Naive thymus-derived CD4-positive, alpha-beta T cell (primary cell): ENCODE measurements around the gene PPP1R14B. TPM values are rescaled to one million over a fixed set of nuclear protein-coding genes. Genes with fewer than 3 reads are reported as not detected.
A peak's percentile ranks its signal among the peaks of the same experiment; 100 is the strongest.

Source experiments
- ATAC-seq: fragments of 150-1000 bp; cut with Tn5 transposase; 2 replicates; pipeline ENCODE4 v1.10.0; 2021; ENCODE audit warnings: mild to moderate bottlenecking, moderate library complexity
- CTCF ChIA-PET: fragments of 350-600 bp; sonication (Branson Sonifier 250); formaldehyde crosslinking; loops from one replicate; lab custom pipeline; 2021; ENCODE audit warnings: antibody characterized with exemption; lab: Charles Lee
- POLR2A ChIA-PET: fragments of 350-600 bp; sonication (Branson Sonifier 250); formaldehyde crosslinking; loops from one replicate; lab custom pipeline; 2021; ENCODE audit warnings: antibody characterized with exemption, inconsistent platforms; lab: Charles Lee
- DNase-seq, 9 donors: peaks; one replicate each; pipeline versions ENCODE4 v3.0.0 to v3.0.0-alpha.2; 2020 to 2022; ENCODE audit warnings: mixed read lengths in 1 of 9
- H3K27ac ChIP-seq: one replicate; pipeline ENCODE4 v1.7.0; 2013; ENCODE audit warnings: mild to moderate bottlenecking, low read depth, low read length, moderate library complexity
- H3K27me3 ChIP-seq, 2 donors: one replicate each; pipeline ENCODE4 v1.7.0; 2013; ENCODE audit warnings: low read length in 2 of 2, mild to moderate bottlenecking in 2 of 2, moderate library complexity in 2 of 2; ENCODE audit not compliant: control insufficient read depth in 2 of 2, insufficient read depth in 2 of 2
- H3K36me3 ChIP-seq, 3 experiments: 1 replicate in 2 of 3; 2 replicates in 1 of 3; pipeline ENCODE4 v1.7.0; 2013; ENCODE audit warnings: low read length in 3 of 3, mild to moderate bottlenecking in 3 of 3, moderate library complexity in 1 of 3; ENCODE audit not compliant: insufficient read depth in 3 of 3, control insufficient read depth in 2 of 3
- H3K4me1 ChIP-seq, 2 donors: one replicate each; pipeline ENCODE4 v1.7.0; 2013; ENCODE audit warnings: low read length in 2 of 2, mild to moderate bottlenecking in 2 of 2, moderate library complexity in 1 of 2; ENCODE audit not compliant: control insufficient read depth in 2 of 2, insufficient read depth in 2 of 2
- H3K4me3 ChIP-seq: 2 replicates; pipeline ENCODE4 v1.7.0; 2013; ENCODE audit warnings: mild to moderate bottlenecking, low read length
- H3K9me3 ChIP-seq, 3 experiments: 1 replicate in 2 of 3; 2 replicates in 1 of 3; pipeline ENCODE4 v1.7.0; 2013; ENCODE audit warnings: low read length in 3 of 3; ENCODE audit not compliant: control insufficient read depth in 2 of 3
- H3K27ac Mint-ChIP-seq, 9 donors: one replicate each; pipeline ENCODE4 v1.8.0; 2020 to 2022; ENCODE audit warnings: mixed read lengths in 9 of 9, mild to moderate bottlenecking in 8 of 9, moderate library complexity in 5 of 9, inconsistent platforms in 2 of 9
- H3K27me3 Mint-ChIP-seq, 5 donors: one replicate each; pipeline ENCODE4 v1.8.0; 2021 to 2022; ENCODE audit warnings: mixed read lengths in 5 of 5, mild to moderate bottlenecking in 1 of 5
- H3K36me3 Mint-ChIP-seq, 5 donors: one replicate each; pipeline ENCODE4 v1.8.0; 2020 to 2022; ENCODE audit warnings: mixed read lengths in 5 of 5, mild to moderate bottlenecking in 3 of 5, inconsistent platforms in 1 of 5
- H3K4me1 Mint-ChIP-seq, 7 donors: one replicate each; pipeline ENCODE4 v1.8.0; 2020 to 2022; ENCODE audit warnings: mixed read lengths in 7 of 7, mild to moderate bottlenecking in 3 of 7, inconsistent platforms in 1 of 7
- H3K4me3 Mint-ChIP-seq, 10 donors: one replicate each; pipeline ENCODE4 v1.8.0; 2020 to 2022; ENCODE audit warnings: mild to moderate bottlenecking in 10 of 10, mixed read lengths in 10 of 10, moderate library complexity in 6 of 10, inconsistent platforms in 2 of 10
- H3K9me3 Mint-ChIP-seq, 11 donors: one replicate each; pipeline ENCODE4 v1.8.0; 2020 to 2022; ENCODE audit warnings: mixed read lengths in 11 of 11, mild to moderate bottlenecking in 4 of 11, inconsistent platforms in 1 of 11, moderate library complexity in 1 of 11
- intact Hi-C, 2 donors: fragments of 100-400 bp; cut with micrococcal nuclease; formaldehyde crosslinking; loops; one replicate each; pipeline ENCODE4 v1.15.1; 2023
- polyA plus RNA-seq, 2 donors: library from polyadenylated mRNA; unstranded; fragments of 300-500 nt; fragmentation: Illumina TruSeq; gene quantifications; one replicate each; pipeline ENCODE4 v1.2.3, GENCODE V29; 2021
- total RNA-seq, 6 experiments: library from RNA in 5 of 6; stranded (reverse) in 5 of 6; gene quantifications; 1 replicate in 5 of 6; 2 replicates in 1 of 6; pipeline ENCODE4 v1.2.3 and lab custom pipeline; 2021 to 2026

Gene PPP1R14B
- total and polyA plus RNA-seq, 7 experiments from 2014 or later: 20.1 to 116 (median 26.0) TPM

GRCh38 chr11:64263021-64263946 lies 16.5 kb upstream of the PPP1R14B start:
- ChIA-PET CTCF (interaction anchor here (1.3 to 1.4 kb wide), 2 partner anchors 13 to 59 kb away, joined by 3 to 4 read pairs; no protein-coding TSS in a partner anchor), POLR2A (interaction anchor here (0.6 to 1.0 kb wide), 2 partner anchors 16 to 30 kb away, joined by 3 to 4 read pairs; no protein-coding TSS in a partner anchor)
- no peak overlapping the region for H3K27ac Mint-ChIP-seq
- ATAC-seq (no peak), DNase-seq (no peak)
- H3K27me3 Mint-ChIP-seq: no peaks in the 10 kb centered on the region
- H3K36me3 ChIP-seq: peaks cover 0 to 11% (median 0%) of the 10 kb centered on the region in 3 experiments
- H3K4me3 Mint-ChIP-seq: no peak overlapping the region
- peaks cover under 1 to 3% of the 10 kb centered on the region in 2 donors for H3K4me1 ChIP-seq
- peaks cover 0 to 13% (median 8%) of the 10 kb centered on the region in 7 donors for H3K4me1 Mint-ChIP-seq
- intact Hi-C loops: no loop called here
- H3K9me3 Mint-ChIP-seq: no peaks in the 10 kb centered on the region
- H3K36me3 Mint-ChIP-seq: peaks cover 0 to 7% (median 3%) of the 10 kb centered on the region in 5 donors
- no peaks in the 10 kb centered on the region for H3K9me3 ChIP-seq
- H3K4me3 ChIP-seq: no peak overlapping the region
- no peak overlapping the region for H3K27ac ChIP-seq
- H3K27me3 ChIP-seq: no peaks in the 10 kb centered on the region

GRCh38 chr11:64262271-64263002 lies 15.7 kb upstream of the PPP1R14B start:
- ChIA-PET POLR2A (no interaction called here), CTCF (interaction anchor here (1.3 to 1.5 kb wide), 3 partner anchors 12 to 58 kb away, joined by 3 to 4 read pairs (median 3); no protein-coding TSS in a partner anchor)
- Histone ChIP-seq H3K4me3 (no peak overlapping the region), H3K27ac (no peak overlapping the region), H3K4me1 (no peaks in the 10 kb centered on the region), H3K9me3 (no peaks in the 10 kb centered on the region), H3K36me3 (peaks cover 0 to 11% (median 0%) of the 10 kb centered on the region in 3 experiments), H3K27me3 (no peaks in the 10 kb centered on the region)
- DNase-seq (no peak), ATAC-seq (no peak)
- intact Hi-C loops: no loop called here
- no peak overlapping the region for H3K27ac Mint-ChIP-seq
- H3K4me3 Mint-ChIP-seq: no peak overlapping the region
- H3K36me3 Mint-ChIP-seq: peaks cover 0 to 7% (median 3%) of the 10 kb centered on the region in 5 donors
- peaks cover 0 to 8% (median 0%) of the 10 kb centered on the region in 7 donors for H3K4me1 Mint-ChIP-seq
- H3K9me3 Mint-ChIP-seq: no peaks in the 10 kb centered on the region
- no peaks in the 10 kb centered on the region for H3K27me3 Mint-ChIP-seq

GRCh38 chr11:64261556-64262080 lies 14.9 kb upstream of the PPP1R14B start:
- ChIA-PET POLR2A (no interaction called here), CTCF (interaction anchor here (1.5 kb wide), 1 partner anchor 12 kb away, joined by 3 read pairs; no protein-coding TSS in a partner anchor)
- H3K27me3 Mint-ChIP-seq: no peaks in the 10 kb centered on the region
- no peak overlapping the region for H3K27ac Mint-ChIP-seq
- ATAC-seq: no peak
- intact Hi-C loops: no loop called here
- peaks cover 0 to 9% (median 0%) of the 10 kb centered on the region in 7 donors for H3K4me1 Mint-ChIP-seq
- peaks cover 0 to 7% (median 3%) of the 10 kb centered on the region in 5 donors for H3K36me3 Mint-ChIP-seq
- no peak for DNase-seq
- Histone ChIP-seq H3K9me3 (no peaks in the 10 kb centered on the region), H3K36me3 (peaks cover 0 to 11% (median 0%) of the 10 kb centered on the region in 3 experiments), H3K27me3 (no peaks in the 10 kb centered on the region), H3K4me1 (no peaks in the 10 kb centered on the region), H3K4me3 (no peak overlapping the region), H3K27ac (no peak overlapping the region)
- no peak overlapping the region for H3K4me3 Mint-ChIP-seq
- H3K9me3 Mint-ChIP-seq: no peaks in the 10 kb centered on the region

- intact Hi-C loops: no loop called here
- H3K9me3 Mint-ChIP-seq: no peaks in the 10 kb centered on the region
These were observed 13.5 kb upstream of the PPP1R14B start for GRCh38 chr11:64260147-64260708.

GRCh38 chr11:64259533-64260067 lies 12.9 kb upstream of the PPP1R14B start:
- no peaks in the 10 kb centered on the region for H3K27me3 ChIP-seq
- no peaks in the 10 kb centered on the region for H3K4me1 ChIP-seq
- H3K36me3 ChIP-seq: peaks cover 0 to 11% (median 0%) of the 10 kb centered on the region in 3 experiments
- no peak for ATAC-seq
- H3K4me3 ChIP-seq: no peak overlapping the region
- Mint-ChIP-seq H3K27ac (no peak overlapping the region), H3K4me1 (peaks cover 0 to 9% (median 0%) of the 10 kb centered on the region in 7 donors), H3K9me3 (no peaks in the 10 kb centered on the region), H3K36me3 (peaks cover 0 to 7% (median 2%) of the 10 kb centered on the region in 5 donors), H3K27me3 (no peaks in the 10 kb centered on the region), H3K4me3 (no peak overlapping the region)
- CTCF ChIA-PET: no interaction called here
- no peak for DNase-seq
- no peak overlapping the region for H3K27ac ChIP-seq
- POLR2A ChIA-PET: interaction anchor here (0.6 kb wide), 1 partner anchor 448 kb away, joined by 4 read pairs; no protein-coding TSS in a partner anchor
- intact Hi-C loops: no loop called here
- no peaks in the 10 kb centered on the region for H3K9me3 ChIP-seq

More at GRCh38 chr11:64260147-64260708, 13.5 kb upstream of the PPP1R14B start:
- Mint-ChIP-seq H3K27ac (peak overlapping the region in 2 of 9 donors; percentile 5 to 56), H3K27me3 (no peaks in the 10 kb centered on the region), H3K4me3 (no peak overlapping the region), H3K36me3 (peaks cover 0 to 7% (median 2%) of the 10 kb centered on the region in 5 donors), H3K4me1 (peaks cover 0 to 9% (median 0%) of the 10 kb centered on the region in 7 donors)
- DNase-seq (no peak), ATAC-seq (no peak)
- POLR2A ChIA-PET: interaction anchor here (0.6 kb wide), 1 partner anchor 447 kb away, joined by 4 read pairs; no protein-coding TSS in a partner anchor
- no peak overlapping the region for H3K4me3 ChIP-seq
- H3K4me1 ChIP-seq: no peaks in the 10 kb centered on the region
- CTCF ChIA-PET: no interaction called here
- H3K36me3 ChIP-seq: peaks cover 0 to 11% (median 0%) of the 10 kb centered on the region in 3 experiments
- H3K27me3 ChIP-seq: no peaks in the 10 kb centered on the region
- no peak overlapping the region for H3K27ac ChIP-seq
- H3K9me3 ChIP-seq: no peaks in the 10 kb centered on the region
